HEK293 (cell line): ENCODE results near the gene FMN1.

ENCODE experiments used
- BCL6B ChIP-seq: fragments of 450-650 bp; formaldehyde crosslinking; IDR thresholded peaks from 2 replicates; pipeline ENCODE4 v1.5.1; 2017; ENCODE audit warnings: missing biosample characterization, missing genetic modification characterization
- CTCF ChIP-seq: fragments of 450-650 bp; formaldehyde crosslinking; IDR thresholded peaks from 2 replicates; pipeline ENCODE4 v1.5.1; 2016; ENCODE audit warnings: missing biosample characterization, missing genetic modification characterization
- FEZF1 ChIP-seq: fragments of 450-650 bp; formaldehyde crosslinking; IDR thresholded peaks from 2 replicates; pipeline ENCODE4 v1.5.1; 2016; ENCODE audit warnings: missing biosample characterization, missing genetic modification characterization
- GLI4 ChIP-seq: fragments of 450-650 bp; formaldehyde crosslinking; IDR thresholded peaks from 2 replicates; pipeline ENCODE4 v1.5.1; 2016; ENCODE audit warnings: missing biosample characterization, missing genetic modification characterization
- MYNN ChIP-seq: fragments of 450-650 bp; formaldehyde crosslinking; IDR thresholded peaks from 2 replicates; pipeline ENCODE4 v1.5.1; 2016; ENCODE audit warnings: missing biosample characterization, missing genetic modification characterization, borderline replicate concordance
- MZF1 ChIP-seq: fragments of 450-650 bp; formaldehyde crosslinking; IDR thresholded peaks from 2 replicates; pipeline ENCODE4 v1.5.1; 2017; ENCODE audit warnings: missing biosample characterization, missing genetic modification characterization, borderline replicate concordance
- OSR2 ChIP-seq: fragments of 450-650 bp; formaldehyde crosslinking; IDR thresholded peaks from 2 replicates; pipeline ENCODE4 v1.5.1; 2016; ENCODE audit warnings: missing biosample characterization, missing genetic modification characterization
- SP7 ChIP-seq: fragments of 450-650 bp; formaldehyde crosslinking; IDR thresholded peaks from 2 replicates; pipeline ENCODE4 v1.5.1; 2016; ENCODE audit warnings: missing biosample characterization, missing genetic modification characterization
- ZBTB21 ChIP-seq: fragments of 450-650 bp; formaldehyde crosslinking; IDR thresholded peaks from 2 replicates; pipeline ENCODE4 v1.5.1; 2017; ENCODE audit warnings: missing biosample characterization, missing genetic modification characterization
- ZFP37 ChIP-seq: fragments of 450-650 bp; formaldehyde crosslinking; IDR thresholded peaks from 2 replicates; pipeline ENCODE4 v1.5.1; 2016; ENCODE audit warnings: missing biosample characterization, missing genetic modification characterization
- ZNF146 ChIP-seq: fragments of 450-650 bp; formaldehyde crosslinking; IDR thresholded peaks from 2 replicates; pipeline ENCODE4 v1.5.1; 2016; ENCODE audit warnings: missing biosample characterization, missing genetic modification characterization
- ZNF350 ChIP-seq: fragments of 450-650 bp; formaldehyde crosslinking; IDR thresholded peaks from 2 replicates; pipeline ENCODE4 v1.5.0; 2017; ENCODE audit warnings: missing biosample characterization, mild to moderate bottlenecking, missing genetic modification characterization
- ZNF549 ChIP-seq: fragments of 450-650 bp; IDR thresholded peaks from 2 replicates; pipeline ENCODE4 v1.5.1; 2018; ENCODE audit warnings: missing biosample characterization, missing genetic modification characterization, mild to moderate bottlenecking, inconsistent platforms, moderate library complexity
- TF ChIP-seq, protein P1 (sequence below): fragments of 450-650 bp; formaldehyde crosslinking; IDR thresholded peaks from 2 replicates; pipeline ENCODE4 v1.5.1; 2016; ENCODE audit warnings: missing biosample characterization, missing genetic modification characterization, low read depth

GRCh38 chr15:33114374-33114717, 80.2 kb downstream of the FMN1 start:
- no peak for TF ChIP-seq ZNF549
- no peak for TF ChIP-seq FEZF1 (tag by site-specific recombination)
- no peak for TF ChIP-seq GLI4 (tag by site-specific recombination)
- no peak for TF ChIP-seq ZBTB21 (tag by site-specific recombination)
- no peak for TF ChIP-seq ZNF146 (tag by site-specific recombination)
- no peak for TF ChIP-seq CTCF (tag by site-specific recombination)
- TF ChIP-seq MZF1 (tag by site-specific recombination): no peak
- TF ChIP-seq ZFP37 (tag by site-specific recombination): no peak
- TF ChIP-seq ZNF350 (tag by site-specific recombination): no peak
- TF ChIP-seq SP7 (tag by site-specific recombination): no peak
- no peak for TF ChIP-seq MYNN (tag by site-specific recombination)
- TF ChIP-seq, protein P1, sequence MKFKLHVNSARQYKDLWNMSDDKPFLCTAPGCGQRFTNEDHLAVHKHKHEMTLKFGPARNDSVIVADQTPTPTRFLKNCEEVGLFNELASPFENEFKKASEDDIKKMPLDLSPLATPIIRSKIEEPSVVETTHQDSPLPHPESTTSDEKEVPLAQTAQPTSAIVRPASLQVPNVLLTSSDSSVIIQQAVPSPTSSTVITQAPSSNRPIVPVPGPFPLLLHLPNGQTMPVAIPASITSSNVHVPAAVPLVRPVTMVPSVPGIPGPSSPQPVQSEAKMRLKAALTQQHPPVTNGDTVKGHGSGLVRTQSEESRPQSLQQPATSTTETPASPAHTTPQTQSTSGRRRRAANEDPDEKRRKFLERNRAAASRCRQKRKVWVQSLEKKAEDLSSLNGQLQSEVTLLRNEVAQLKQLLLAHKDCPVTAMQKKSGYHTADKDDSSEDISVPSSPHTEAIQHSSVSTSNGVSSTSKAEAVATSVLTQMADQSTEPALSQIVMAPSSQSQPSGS (tag by site-specific recombination): no peak
- no peak for TF ChIP-seq OSR2 (tag by site-specific recombination)
- no peak for TF ChIP-seq BCL6B (tag by site-specific recombination)
